Activated T-cell treated with anti-CD3 and anti-CD28 coated beads, Interleukin-2, amount 50 U/mL, for 48 hours (primary cell): ENCODE data around the gene FAM168B.

ENCODE experiments used
- DNase-seq, 2 experiments: peaks; one replicate each; pipeline ENCODE4 v3.0.0-alpha.2; 2020

The FAM168B gene

GRCh38 chr2:131038258-131039100 lies 54.8 kb downstream of the FAM168B start:
- peak in 1 of 2 experiments; percentile 14 for DNase-seq

GRCh38 chr2:131037398-131038257 lies 55.6 kb downstream of the FAM168B start:
- DNase-seq: no peak

DNA sequence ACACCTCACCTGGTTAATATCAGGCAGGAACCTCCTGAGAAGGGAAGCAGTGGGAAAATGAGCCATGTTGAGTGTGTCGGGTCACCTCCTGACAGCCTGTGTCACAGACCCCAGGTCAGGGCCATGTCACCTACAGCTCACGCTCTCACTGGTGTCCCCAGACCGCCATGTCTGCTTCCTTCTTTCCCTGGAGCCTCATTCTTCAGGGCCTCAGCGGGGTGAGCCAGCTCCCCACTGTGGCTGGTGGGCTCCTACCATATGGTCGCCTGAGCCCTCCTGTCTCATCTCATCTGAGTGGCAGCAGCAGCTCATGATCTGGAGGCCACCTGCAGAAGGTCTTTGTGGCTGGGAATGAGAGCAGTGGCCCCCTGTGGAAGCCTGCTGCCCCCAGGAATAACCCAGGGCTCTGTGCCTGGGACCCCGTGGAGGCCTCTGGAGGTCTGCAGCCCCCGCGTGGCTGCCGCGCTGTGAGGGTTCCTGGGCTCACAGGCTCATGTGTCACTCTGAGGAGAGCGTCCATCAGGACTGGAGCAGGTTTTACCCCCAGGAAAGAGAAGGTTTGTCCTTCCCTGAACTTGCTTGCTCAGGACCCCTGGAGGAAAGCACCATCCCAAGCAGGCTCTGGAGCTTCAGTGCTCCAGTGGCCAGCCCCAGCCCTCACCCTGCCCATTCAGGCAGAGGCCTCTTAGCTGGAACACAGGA lies 56.4 kb downstream of the FAM168B start:
- DNase-seq: no peak

DNA sequence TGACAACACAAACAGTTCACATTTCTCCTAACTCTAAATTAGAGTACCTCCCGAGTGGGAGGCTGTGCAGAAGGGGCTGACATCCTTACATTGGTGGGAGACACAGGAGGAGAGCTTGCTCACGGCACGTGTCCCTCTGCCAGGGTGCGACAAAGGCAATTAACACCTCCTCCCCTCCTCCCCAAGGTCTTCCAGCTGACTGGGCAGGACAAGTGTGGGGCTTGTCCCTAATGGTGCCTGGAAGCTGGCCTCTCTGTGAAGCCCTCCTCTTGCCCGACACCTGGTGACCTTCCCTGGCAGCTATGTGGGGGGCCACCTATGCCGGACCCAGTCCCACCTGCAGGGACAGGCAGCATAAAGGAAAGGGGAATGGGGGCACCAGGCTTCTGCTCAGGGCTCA lies 57.0 kb downstream of the FAM168B start:
- DNase-seq: no peak

- DNase-seq: no peak
These were observed 57.4 kb downstream of the FAM168B start for GRCh38 chr2:131035826-131036231.

DNA sequence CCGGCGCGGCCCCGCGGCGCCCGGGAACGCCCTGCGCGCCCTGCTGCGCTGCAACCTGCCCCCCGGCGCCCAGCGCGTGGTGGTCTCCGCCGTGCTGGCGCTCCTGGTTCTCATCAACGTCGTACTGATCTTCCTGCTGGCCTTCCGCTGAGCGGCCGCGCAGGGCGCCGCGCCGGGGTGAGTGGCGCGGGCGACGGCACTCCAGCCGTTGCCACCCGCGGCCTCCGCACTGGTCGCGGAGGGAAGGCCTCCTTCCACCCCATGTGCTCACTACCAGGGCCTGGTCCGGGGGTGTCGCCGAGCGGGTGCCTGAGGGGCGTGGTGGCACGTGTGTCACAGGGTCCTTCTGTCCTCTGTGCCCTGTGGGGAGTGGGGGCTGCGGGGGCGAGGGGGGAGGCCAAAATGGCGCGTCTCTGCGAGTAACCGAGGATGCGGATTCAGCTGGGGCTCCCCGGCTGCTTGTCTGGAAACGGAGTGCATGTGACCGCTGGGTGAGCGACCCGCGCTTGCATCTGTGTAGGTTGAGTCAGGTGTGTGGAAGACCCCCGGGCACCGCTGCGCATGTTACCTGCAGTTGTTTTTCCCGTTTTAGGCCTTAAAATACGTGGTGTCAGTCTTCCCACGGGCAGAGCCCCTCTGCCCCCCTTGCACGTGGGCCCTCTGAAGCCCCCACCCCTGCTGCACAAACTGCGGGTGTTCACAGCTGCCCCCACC lies 58.0 kb downstream of the FAM168B start:
- DNase-seq: no peak

DNA sequence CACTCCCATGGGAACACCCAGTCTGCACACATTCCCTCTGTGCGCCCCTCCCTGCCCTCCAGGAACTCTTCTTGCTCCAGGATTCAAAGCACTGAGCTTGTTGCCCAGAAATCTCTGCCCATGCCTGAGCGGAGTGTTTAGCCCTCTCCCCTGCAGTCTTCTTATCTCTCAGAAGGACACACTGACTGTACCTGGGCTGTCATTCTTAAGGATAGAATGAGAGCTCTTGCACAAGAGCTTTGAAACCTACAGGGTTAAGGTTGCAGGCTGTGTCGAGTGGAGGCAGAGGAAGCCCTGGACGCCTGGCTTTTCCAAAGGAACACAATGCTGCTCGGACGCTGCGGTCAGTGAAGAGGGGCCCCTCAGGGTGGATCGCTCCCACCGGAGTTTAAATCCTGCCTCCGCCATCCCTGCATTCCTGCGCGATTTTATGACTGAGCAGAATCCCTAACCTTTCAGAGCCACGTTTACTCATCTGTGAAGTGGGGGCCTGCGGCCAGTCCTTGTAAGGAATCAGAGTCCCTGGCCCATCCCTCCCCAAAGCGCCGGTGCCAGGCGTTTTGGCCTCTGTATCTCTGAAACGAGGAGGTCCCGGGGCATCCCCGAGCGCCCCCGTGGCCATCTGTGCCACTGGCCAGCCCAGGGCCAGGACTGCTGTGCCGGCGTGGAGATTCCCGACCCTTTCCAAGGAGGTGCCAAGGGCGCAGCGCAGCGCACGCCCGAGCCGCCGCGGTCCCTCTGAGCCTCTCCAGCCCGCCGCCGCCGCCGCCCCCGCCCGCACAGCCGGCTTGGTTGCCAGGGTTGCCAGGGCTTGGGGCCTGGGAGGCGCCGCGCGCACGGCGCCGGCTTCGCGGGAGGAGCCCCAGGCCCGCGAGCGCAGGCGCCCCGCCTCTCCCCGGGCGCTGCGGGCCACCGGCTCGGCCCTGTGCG lies 58.9 kb downstream of the FAM168B start:
- no peak for DNase-seq

DNA sequence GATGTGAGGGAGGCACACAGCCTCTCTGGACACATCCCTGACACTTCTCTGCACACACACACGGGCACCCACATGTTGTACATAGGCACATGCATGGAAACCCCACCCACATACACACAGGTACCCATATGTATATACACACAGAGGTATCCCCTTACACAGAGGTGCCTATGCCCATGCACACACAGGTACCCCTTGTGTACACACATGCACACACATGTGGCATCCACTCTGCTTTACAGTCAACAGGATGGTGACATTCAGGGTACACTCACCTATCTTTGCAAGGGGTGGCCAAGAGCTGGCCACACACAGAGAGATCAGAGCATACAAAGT lies 59.5 kb downstream of the FAM168B start:
- no peak for DNase-seq

- DNase-seq: no peak
These were observed 60.8 kb downstream of the FAM168B start for GRCh38 chr2:131032393-131032836.

DNA sequence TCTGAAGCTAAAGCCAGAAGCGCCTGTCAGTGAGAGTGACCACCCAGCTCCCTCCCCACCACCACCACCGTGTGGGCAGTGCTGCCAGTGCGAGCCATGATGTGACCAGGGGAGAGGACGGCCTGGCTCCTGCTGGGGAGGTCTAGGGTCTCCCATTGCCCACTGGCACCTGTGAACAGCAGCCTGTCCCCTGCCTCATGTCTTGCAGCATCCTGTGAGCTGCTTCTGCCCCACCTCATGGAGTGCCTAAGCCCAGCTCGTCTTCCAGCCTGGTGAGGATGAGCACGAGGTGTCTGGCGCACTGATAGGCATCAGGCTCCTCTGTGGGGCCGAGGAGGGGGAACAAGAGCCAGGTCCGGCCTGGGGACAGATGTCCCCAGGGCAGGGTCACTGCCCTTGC lies 61.4 kb downstream of the FAM168B start:
- no peak for DNase-seq

GRCh38 chr2:131031431-131031841 lies 61.8 kb downstream of the FAM168B start:
- no peak for DNase-seq

DNA sequence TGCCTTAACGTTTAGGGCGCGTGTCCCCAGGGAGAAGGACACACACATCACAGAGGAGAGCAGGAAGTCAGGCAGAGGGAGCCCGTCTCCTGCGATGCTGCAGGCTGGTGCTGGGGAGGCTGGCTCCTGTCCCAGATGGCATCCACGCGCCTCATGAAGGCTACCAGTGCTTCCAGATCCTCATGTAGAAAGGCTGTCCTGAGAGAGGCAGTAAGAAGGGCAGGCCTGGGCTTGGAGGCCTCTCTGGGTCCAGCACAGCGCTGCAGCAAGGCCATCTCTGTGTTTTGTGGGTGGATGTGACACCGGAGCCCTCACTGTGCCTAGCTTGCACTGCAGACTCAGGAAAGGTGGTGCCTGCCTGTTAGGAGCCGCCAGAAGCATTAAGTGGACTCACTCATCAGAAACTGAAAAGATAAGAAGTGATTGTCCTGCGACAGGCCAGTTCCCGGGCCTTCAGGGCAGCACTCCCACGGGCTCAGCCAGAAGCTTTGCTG lies 62.7 kb downstream of the FAM168B start:
- DNase-seq: no peak

GRCh38 chr2:131029812-131030211 lies 63.4 kb downstream of the FAM168B start:
- no peak for DNase-seq

GRCh38 chr2:131027566-131028528 lies 65.4 kb downstream of the FAM168B start:
- no peak for DNase-seq

GRCh38 chr2:131026919-131027318 lies 66.3 kb downstream of the FAM168B start:
- DNase-seq: no peak

DNA sequence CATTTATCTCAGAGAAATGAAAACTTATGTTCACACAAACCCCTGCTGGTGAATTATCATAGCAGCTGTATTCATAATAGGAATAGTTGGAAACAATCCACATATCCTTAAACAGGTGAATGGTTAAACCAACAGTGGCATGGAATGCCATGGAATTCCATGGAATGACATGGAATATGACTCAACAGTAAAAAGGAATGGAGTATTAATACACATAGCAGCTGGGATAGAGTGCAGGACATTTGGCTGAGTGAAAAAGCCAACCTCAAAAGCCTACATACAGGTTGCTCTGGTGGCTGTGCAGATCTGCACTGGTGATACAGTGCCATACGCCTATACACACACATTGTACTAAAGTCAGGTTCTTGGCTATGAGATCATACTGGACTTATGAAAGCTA lies 69.5 kb downstream of the FAM168B start:
- DNase-seq: no peak

GRCh38 chr2:131022731-131023130 lies 70.5 kb downstream of the FAM168B start:
- DNase-seq: no peak

DNA sequence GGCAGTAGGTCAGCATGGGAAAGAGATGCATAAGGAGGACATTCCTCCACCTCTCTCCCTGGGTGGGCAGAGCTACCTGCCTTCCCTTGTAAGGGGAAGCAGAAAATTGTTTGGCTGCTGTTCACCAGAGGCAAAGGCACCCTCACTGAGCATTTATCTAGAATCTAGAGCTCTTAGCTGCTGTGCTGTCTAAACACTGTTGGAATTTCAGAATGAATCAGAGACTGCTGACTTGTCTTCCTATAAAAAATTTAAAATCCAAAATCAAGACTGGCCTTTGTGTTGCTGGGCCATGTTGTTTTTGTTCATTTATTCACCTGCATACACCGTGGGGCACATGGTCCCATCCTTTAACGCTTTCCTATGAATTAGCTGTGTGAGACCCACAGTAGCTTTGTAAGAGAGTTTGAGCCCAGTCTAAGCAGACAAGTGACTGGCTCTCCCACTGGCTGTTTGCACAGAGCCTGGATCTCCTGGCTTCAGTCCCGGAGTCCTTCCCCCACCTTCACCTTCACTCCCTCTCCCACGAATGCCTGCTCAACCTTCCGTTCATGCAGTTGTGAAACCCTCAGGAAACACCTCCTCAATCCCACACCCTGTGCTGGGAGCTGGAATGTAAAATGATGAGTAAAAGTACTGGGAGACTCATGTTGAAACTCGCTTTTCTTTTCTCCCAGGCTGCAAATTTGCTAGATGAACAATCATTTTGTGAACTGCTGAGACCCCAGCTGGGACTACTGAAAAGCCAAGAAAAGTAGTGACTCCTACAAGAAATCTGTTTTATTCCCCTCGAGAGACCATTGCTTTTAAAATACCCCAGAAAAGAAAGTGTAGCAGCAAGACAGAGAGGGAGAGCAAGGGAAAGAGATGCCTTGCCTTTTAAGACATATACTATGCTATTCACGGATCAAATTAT lies 76.2 kb downstream of the FAM168B start:
- DNase-seq: no peak

- DNase-seq: no peak
These were observed 77.5 kb downstream of the FAM168B start for GRCh38 chr2:131015764-131016163.
